GM21390 (cell line): ENCODE results near the gene FSTL4.

Experiments used
- ATAC-seq: cut with Tn5 transposase; IDR thresholded peaks from one replicate; pipeline ENCODE4 v1.9.1; 2021; ENCODE audit not compliant: unreplicated experiment

The FSTL4 gene

GRCh38 chr5:133304178-133304577 is 308.2 kb downstream of the FSTL4 start:
- ATAC-seq, result no peak

- no peak for ATAC-seq
Observed at GRCh38 chr5:133303298-133303697, 309.0 kb downstream of the FSTL4 start.

GRCh38 chr5:133299728-133300127 is 312.6 kb downstream of the FSTL4 start:
- no peak for ATAC-seq

- ATAC-seq, result no peak
Observed at GRCh38 chr5:133299021-133299420, 313.3 kb downstream of the FSTL4 start.

- no peak for ATAC-seq
Observed at GRCh38 chr5:133298447-133298846, 313.9 kb downstream of the FSTL4 start.

- ATAC-seq, result no peak
Observed at GRCh38 chr5:133297293-133297692, 315.0 kb downstream of the FSTL4 start.

GRCh38 chr5:133296624-133297023 is 315.7 kb downstream of the FSTL4 start:
- ATAC-seq, result no peak

GRCh38 chr5:133295520-133295919 is 316.8 kb downstream of the FSTL4 start:
- no peak for ATAC-seq

GRCh38 chr5:133294380-133294779 is 318.0 kb downstream of the FSTL4 start:
- no peak for ATAC-seq

- no peak for ATAC-seq
Observed at GRCh38 chr5:133293960-133294359, 318.4 kb downstream of the FSTL4 start.

- ATAC-seq, result no peak
Observed at GRCh38 chr5:133292300-133292699, 320.0 kb downstream of the FSTL4 start.

GRCh38 chr5:133291524-133291923 is 320.8 kb downstream of the FSTL4 start:
- ATAC-seq, result no peak

- ATAC-seq, result no peak
Observed at GRCh38 chr5:133290669-133291240, 321.6 kb downstream of the FSTL4 start.

- ATAC-seq, result no peak
Observed at GRCh38 chr5:133289686-133290367, 322.5 kb downstream of the FSTL4 start.

- ATAC-seq, result no peak
Observed at GRCh38 chr5:133287500-133287899, 324.8 kb downstream of the FSTL4 start.

- ATAC-seq, result no peak
Observed at GRCh38 chr5:133286483-133286882, 325.9 kb downstream of the FSTL4 start.

- no peak for ATAC-seq
Observed at GRCh38 chr5:133285583-133286021, 326.7 kb downstream of the FSTL4 start.

- ATAC-seq, result no peak
Observed at GRCh38 chr5:133284306-133284705, 328.0 kb downstream of the FSTL4 start.

GRCh38 chr5:133278317-133278716 is 334.0 kb downstream of the FSTL4 start:
- ATAC-seq, result no peak

- no peak for ATAC-seq
Observed at GRCh38 chr5:133277744-133278143, 334.6 kb downstream of the FSTL4 start.

- ATAC-seq, result no peak
Observed at GRCh38 chr5:133276171-133276570, 336.2 kb downstream of the FSTL4 start.

- no peak for ATAC-seq
Observed at GRCh38 chr5:133275631-133276030, 336.7 kb downstream of the FSTL4 start.

GRCh38 chr5:133274597-133274935 is 337.8 kb downstream of the FSTL4 start:
- no peak for ATAC-seq
